HG03442 (cell line): Measurements from ENCODE around the gene C22orf31.
"Not testable (repeated sequence)": the region's sequence is repeated elsewhere in the genome, so short reads cannot be mapped to it uniquely, and the experiment has no call there.

ENCODE experiments used
- ATAC-seq: cut with Tn5 transposase; IDR thresholded peaks from one replicate; pipeline ENCODE4 v1.9.1; 2021; ENCODE audit warnings: mild to moderate bottlenecking, moderate library complexity; ENCODE audit not compliant: unreplicated experiment

Gene C22orf31

DNA sequence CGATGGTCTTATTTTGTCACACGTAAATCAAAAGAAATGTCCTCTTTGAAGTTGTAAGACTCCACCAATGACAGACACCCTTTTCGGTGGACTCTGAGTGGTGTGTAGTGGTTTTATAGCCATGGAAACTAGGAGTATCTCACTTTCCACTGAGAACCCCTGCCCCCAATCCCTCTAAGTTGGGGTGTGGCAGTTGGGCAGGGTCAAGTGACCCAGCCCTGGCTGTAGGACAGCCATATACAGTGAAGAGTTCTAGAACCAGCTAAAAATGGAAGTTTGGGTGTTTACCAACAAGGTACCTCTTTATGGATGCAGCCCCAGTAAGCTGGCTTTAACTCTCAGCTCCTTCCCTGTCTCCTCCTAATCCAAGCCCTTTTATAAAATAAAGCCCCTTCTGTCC is 5.2 kb downstream of the C22orf31 start:
- ATAC-seq = no peak

GRCh38 chr22:29055192-29055830 is 6.3 kb downstream of the C22orf31 start:
- no peak for ATAC-seq

DNA sequence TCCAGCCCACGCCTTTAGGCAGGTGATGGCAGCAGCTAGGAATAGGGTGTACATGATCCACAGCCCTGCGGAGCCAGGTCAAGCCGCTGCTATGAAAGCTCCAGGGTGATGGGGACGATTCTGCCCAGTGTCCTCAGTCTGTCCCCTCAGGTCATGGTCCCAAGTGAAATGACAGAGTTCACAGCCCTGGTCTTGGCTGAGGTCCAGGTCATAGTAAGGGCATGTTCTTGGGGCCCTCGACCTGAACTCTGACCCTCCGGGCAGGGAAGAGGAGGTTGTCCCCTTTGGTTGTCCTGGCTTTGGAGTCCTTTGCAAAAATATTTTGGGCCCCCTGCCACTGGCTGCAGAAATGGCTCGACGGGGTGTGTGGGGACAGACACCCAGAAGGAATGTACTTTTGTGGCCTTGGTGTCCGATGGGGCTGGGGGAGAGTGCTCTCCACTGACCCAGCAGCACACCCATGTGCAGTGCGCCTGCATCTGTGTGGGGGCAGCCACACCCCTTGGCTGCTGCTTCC is 7.3 kb downstream of the C22orf31 start:
- no peak for ATAC-seq

GRCh38 chr22:29053048-29053702 is 8.5 kb downstream of the C22orf31 start:
- no peak for ATAC-seq

GRCh38 chr22:29050457-29050856 is 11.2 kb downstream of the C22orf31 start:
- ATAC-seq = no peak

- no peak for ATAC-seq
These were observed 11.9 kb downstream of the C22orf31 start for GRCh38 chr22:29049655-29050263.

GRCh38 chr22:29048822-29049654 is 12.6 kb downstream of the C22orf31 start:
- ATAC-seq = no peak

- no peak for ATAC-seq
These were observed 16.9 kb downstream of the C22orf31 start for GRCh38 chr22:29044657-29045176.

DNA sequence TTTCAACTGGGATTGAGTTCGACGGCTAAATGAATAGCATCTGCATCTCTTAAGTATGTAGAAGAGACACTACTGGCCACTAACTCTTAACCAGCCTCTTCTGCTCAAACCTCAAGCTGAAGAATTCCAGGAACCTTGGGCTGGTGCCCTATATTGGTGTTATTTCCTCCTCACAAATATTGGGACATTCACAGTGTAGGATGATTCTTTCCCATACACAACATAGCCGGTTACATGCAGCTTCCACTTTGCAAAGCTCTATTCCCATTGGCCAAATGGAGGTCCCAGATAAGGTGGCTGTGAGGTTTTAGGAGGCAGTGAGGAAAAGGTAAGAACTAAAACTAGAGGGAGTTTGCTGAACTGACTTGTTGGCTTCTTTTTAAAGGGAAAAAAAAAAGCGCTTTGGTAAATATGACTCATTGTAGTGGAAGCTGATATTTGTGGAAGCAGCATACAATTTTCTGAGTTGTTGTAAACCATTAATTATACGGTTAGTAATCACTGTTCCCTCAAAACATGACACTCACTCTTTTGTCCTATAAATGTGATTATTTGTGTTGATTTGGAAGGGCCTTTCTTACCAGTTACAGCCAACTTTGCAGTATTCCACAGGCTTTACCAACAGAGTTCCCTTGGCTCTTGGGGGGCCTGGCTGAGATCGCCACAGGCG is 17.6 kb downstream of the C22orf31 start:
- ATAC-seq = no peak

DNA sequence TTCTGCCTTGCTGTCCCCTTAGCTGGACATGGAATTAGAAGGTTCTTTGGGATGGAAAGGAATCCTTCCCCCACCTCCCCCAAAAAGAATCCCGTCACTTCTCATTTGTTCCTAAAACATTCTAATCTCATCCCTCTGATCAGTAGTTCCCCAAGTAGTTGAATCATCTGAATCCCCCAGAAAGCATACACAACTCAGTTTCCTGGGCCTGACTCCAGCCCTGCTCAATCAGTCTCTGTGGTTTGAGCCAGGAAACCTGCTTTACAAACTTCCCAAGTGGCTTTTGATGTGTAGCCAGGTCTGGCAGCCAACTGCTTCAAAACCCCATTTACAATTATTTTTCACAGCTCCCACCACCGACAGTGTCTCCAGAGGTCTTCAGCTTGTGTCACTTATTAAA is 20.2 kb downstream of the C22orf31 start:
- no peak for ATAC-seq

- no peak for ATAC-seq
These were observed 21.0 kb downstream of the C22orf31 start for GRCh38 chr22:29040385-29041275.

DNA sequence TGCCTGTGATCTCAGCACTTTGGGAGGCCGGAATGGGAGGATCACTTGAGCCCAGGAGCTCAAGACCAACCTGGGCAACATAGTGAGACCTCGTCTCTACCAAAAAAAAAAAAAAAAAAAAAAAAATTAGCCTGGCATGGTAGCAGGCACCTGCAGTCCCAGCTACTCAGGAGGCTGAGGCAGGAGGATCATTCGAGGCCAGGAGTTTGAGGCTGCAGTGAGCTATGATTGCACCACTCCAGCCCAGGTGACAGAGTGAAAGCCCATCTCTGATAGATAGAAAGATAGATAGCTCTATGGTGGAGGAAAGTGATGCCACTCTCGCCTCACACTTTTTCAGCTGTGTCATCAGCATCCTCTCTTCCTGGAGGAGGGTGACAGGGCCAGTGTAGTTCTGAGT is 21.9 kb downstream of the C22orf31 start:
- ATAC-seq = not testable (repeated sequence)

DNA sequence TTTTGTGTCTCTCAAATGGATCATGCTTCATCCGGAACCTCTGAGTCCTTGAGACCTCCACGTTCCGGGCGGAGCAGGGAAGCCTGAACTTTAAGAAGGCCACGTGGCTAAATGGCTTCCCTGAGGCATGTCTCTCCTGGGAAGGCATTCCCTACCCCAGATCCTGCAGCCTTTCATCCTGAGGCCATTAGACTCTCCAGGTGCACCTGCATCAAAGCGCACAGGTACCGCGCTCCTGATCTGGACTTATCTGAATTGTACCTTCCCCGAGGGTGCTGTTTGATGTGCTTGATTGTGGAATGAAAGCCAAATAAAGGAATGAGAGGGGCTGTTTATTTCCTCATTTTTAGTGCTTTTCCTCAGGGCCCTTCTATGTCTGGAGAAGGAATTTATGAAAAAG is 22.5 kb downstream of the C22orf31 start:
- no peak for ATAC-seq

- no peak for ATAC-seq
These were observed 24.2 kb downstream of the C22orf31 start for GRCh38 chr22:29037340-29037932.

DNA sequence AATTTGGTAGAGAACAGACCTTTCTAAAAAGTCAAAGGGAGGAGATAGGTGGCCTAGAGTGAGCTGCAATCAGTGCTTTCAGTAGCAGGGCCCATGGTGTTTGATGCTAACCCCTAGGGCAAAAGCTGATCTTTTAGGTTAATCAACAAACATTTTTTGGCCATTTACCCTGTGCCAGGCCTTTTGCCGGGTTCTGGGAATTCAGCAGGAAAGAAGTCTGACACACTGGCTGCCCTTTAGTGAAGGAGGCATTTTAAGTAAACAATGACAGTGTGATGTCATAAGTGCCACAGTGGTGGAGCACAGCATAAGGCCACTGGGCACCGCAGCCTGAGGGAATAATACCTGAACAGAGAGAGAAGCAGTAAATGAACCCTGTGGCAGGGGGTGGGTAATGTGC is 29.0 kb downstream of the C22orf31 start:
- ATAC-seq = no peak

DNA sequence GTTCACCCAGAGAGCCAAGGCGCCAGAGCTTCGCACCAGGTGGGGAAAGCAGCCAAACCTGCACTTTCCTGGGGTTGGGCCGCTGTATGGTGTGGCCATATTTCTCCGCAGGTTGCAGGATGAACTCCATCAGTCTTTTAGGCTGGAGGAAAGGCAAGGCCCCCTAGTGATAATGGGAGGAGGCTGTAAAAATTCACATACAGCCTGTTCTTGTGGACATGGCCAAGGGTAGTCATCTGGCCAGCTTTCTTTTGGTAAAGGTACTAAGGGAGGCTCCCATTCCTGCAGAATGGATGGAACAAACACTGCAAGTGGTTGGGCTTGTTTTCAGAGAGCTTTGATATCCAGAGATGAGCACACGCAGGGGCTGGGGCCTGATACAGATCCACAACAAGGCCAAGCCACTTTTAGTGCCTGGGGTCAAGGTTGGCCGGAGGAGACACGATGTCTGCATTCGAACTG is 29.6 kb downstream of the C22orf31 start:
- ATAC-seq = no peak

- ATAC-seq = no peak
These were observed 30.2 kb downstream of the C22orf31 start for GRCh38 chr22:29031227-29032011.

- ATAC-seq = no peak
These were observed 30.9 kb downstream of the C22orf31 start for GRCh38 chr22:29030618-29031226.
